Ovary (tissue), 3 donors: Measurements from ENCODE around the gene ANO1.

Source experiments
- CTCF ChIP-seq, 3 donors: fragments of 450-650 bp in 2 of 3; fragments of 200-600 bp in 1 of 3; IDR thresholded peaks; one replicate each; pipeline versions ENCODE4 v1.5.1 to v1.8.0; 2016 to 2022; ENCODE audit warnings: antibody characterized with exemption in 3 of 3, mild to moderate bottlenecking in 1 of 3
- EP300 ChIP-seq: sonication (generic); formaldehyde crosslinking; IDR thresholded peaks from one replicate; pipeline ENCODE4 v1.6.1; 2017; ENCODE audit warnings: antibody characterized with exemption
- POLR2A ChIP-seq: fragments of 450-650 bp; IDR thresholded peaks from one replicate; pipeline ENCODE4 v1.6.1; 2017; ENCODE audit warnings: antibody characterized with exemption, mild to moderate bottlenecking, moderate library complexity
- donor health status: DM: no; HTN: no; CAD: no.

GRCh38 chr11:70100791-70101190 lies 22.7 kb downstream of the ANO1 start:
- TF ChIP-seq CTCF (IDR thresholded peaks at IDR 0.05) (no peak), EP300 (no peak), POLR2A (no peak)
